Omental fat pad (tissue), 4 donors: Measurements from ENCODE around the gene OLIG1. TPM values are rescaled to one million over a fixed set of nuclear protein-coding genes. Genes with fewer than 3 reads are reported as not detected.

Source experiments
- ATAC-seq: fragments of 150-250 bp; one replicate; pipeline ENCODE4 v1.9.1; 2016; ENCODE audit warnings: mild to moderate bottlenecking, moderate library complexity; ENCODE audit not compliant: low FRiP score
- DNase-seq: peaks from one replicate; pipeline ENCODE4 v3.0.0-alpha.2; 2019; ENCODE audit warnings: low spot score
- total RNA-seq, 4 donors: library from RNA; depleted of rRNA; stranded (reverse); fragments of >200 nt; gene quantifications; one replicate each; pipeline ENCODE4 v1.1.0, GENCODE V29; 2016
- TF ChIP-seq, protein P1 (sequence below), 3 donors: fragments of 450-650 bp; IDR thresholded peaks; one replicate each; pipeline ENCODE4 v1.5.1; 2016 to 2017; ENCODE audit warnings: antibody characterized with exemption in 3 of 3, mild to moderate bottlenecking in 3 of 3, moderate library complexity in 2 of 3

OLIG1 gene
- total RNA-seq, 4 donors from 2014 or later = not detected

DNA sequence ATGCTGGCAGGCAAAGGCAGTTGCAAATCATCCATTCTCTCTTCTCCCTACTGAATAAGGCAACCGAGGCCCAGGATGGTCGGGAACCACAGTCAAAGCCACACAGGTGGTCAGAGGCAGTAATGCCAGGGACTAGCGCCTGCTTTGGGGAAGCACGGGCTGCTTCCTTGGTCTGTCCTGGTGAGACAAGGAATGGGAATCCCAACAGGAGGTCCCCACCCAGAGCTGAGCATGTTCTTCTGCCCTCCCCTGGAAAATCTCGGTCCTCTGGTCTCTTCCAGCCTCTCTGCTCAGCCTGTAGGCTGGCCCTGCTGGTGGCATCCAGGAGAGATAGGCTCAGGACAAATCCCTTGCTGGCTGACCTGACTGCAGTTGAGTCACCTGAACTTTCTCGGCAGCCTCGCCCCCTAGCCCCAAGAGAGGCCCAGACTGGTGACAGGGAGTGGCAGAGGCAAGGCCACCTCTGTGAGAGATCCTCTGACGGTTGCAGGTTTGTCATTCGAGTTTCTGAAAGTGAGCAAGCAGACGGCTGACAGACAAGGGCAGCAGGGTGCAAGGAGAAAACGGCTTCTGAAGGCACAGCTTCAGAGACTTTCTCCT lies 5.8 kb downstream of the OLIG1 start:
- DNase-seq (no peak), ATAC-seq (peak; percentile 13)
- TF ChIP-seq, protein P1, sequence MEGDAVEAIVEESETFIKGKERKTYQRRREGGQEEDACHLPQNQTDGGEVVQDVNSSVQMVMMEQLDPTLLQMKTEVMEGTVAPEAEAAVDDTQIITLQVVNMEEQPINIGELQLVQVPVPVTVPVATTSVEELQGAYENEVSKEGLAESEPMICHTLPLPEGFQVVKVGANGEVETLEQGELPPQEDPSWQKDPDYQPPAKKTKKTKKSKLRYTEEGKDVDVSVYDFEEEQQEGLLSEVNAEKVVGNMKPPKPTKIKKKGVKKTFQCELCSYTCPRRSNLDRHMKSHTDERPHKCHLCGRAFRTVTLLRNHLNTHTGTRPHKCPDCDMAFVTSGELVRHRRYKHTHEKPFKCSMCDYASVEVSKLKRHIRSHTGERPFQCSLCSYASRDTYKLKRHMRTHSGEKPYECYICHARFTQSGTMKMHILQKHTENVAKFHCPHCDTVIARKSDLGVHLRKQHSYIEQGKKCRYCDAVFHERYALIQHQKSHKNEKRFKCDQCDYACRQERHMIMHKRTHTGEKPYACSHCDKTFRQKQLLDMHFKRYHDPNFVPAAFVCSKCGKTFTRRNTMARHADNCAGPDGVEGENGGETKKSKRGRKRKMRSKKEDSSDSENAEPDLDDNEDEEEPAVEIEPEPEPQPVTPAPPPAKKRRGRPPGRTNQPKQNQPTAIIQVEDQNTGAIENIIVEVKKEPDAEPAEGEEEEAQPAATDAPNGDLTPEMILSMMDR (IDR thresholded peaks at IDR 0.05) = no peak

DNA sequence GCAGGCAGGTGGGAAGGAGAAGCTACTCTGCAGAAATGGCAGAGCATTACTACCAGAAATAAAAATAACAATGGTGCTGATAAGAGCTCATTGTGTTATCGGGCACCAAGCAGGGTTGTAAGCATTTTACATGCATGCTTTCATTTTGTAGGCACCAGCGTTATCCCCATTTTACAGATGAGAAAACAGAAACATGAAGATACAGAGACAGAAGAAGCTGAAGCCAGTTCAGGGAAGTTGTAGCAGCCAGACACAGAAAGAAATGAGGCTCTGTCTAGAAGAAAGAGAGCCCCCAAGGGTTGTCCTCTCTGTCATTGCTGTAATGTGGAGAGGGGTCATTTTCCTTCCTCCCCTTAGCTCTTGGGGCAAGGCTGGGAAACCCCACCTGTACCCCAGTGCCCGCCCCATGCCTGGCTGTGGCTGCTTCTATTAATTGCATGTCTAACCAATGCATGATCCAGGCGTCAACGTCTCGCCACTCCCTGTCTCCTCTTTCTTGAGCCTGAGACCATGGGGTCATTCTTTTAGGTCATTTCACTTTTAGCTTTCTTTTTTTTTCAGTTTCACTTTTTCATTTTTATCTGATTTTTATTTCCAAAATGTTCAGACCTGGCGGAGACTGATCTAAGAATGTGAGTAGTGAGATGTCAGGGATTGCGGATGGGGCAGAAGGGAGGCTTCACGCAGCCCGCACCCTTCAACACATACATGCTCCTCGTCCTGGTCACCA lies 6.8 kb downstream of the OLIG1 start:
- TF ChIP-seq, protein P1 (IDR thresholded peaks at IDR 0.05) = no peak
- DNase-seq (no peak), ATAC-seq (no peak)

DNA sequence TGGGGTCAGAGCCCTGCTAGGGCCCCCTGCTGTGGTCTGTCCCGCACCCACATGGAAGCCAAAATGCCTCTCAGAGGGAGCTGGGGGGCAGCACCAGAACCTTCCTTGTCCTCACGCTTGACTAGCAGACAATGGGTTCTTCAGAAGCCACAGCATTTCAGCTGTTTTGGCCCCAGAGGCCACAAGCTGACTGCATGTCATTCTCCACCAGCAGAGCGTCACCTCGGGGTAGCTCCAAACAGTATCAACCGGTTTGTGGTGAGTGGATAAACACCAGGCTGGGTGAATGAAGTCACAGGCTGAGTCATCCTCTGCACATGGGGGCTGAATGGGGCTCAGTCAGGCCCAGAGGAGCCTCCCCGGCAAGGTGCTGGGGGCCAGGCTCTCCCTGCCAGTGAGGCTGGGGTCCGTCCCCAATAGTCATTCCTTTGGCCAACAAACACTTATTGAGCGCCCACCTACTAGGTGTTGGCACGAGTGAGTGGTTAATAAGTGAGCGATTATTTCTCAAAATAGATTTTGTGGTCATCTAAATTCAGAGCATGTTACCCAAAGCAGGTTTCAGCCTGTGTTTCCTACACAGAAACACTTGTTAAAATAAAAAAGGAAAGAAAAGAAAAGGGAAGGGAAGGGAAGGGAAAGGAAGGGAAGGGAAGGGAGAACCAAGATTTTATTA lies 9.1 kb downstream of the OLIG1 start:
- ATAC-seq = no peak
- TF ChIP-seq, protein P1 (IDR thresholded peaks at IDR 0.05) = no peak
- DNase-seq = no peak

DNA sequence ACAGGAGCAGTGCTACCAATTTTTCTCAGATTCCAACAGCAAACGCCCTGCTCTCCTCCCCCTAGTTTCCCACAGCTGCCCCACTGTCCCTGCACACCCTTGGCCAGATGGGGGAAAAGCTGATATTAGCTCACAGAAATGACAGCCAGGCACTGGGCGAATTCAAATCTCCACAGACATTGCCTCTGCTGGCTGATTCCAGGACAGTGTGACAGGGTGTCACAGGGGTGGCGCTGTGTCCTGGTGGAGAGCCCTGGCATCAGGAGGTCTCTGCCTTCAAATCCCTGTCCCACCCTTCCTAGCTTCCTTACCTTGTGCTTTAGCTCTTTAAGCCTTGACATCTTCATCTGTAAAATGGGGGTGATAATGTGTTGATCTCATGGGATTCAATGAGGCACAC lies 10.4 kb downstream of the OLIG1 start:
- DNase-seq = no peak
- TF ChIP-seq, protein P1 (IDR thresholded peaks at IDR 0.05) = no peak
- ATAC-seq = no peak

DNA sequence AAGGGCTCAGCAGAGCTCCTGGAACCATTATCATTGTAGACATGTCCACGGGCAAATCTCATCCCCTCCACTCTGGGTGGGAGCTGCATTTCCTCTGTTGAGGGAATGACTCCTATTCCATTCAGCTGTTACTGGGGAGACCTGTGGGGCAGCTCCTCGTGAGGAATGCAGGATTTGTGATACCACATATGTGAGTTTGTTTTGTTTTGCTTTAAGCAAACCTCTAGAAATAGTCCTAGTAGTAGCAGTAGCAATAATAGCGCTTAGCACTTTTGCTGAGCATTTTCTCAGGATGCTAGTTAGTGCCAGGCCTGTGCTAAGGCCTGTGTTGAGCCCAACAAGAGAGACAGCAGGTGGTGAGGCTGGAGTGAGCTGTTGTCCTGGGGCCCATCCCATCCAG lies 10.8 kb downstream of the OLIG1 start:
- ATAC-seq = no peak
- TF ChIP-seq, protein P1 (IDR thresholded peaks at IDR 0.05) = no peak
- no peak for DNase-seq

DNA sequence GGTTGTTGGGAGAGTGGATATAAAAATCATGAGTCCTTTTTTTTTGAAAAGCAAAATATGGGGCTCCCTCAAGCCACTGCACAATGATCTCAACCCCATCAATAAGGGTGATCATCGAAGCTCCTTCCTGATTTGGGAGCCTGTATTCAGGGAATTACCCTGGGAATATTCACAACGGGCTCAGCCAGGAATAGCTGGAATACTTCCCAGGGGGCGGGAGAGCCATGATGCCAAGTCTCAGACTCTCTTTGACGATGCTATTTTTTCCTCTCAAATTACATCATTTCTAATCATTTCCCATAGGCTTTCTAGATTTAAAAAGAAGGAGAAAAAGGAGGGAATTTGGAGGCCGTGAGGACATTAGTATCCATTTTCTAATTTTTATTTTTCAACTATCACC lies 18.4 kb downstream of the OLIG1 start:
- ATAC-seq (no peak), DNase-seq (no peak)
- TF ChIP-seq, protein P1 (IDR thresholded peaks at IDR 0.05) = no peak
